Neural progenitor cell (in vitro differentiated cells): ENCODE results near the gene TMX2.
"Not testable (repeated sequence)": the region's sequence is repeated elsewhere in the genome, so short reads cannot be mapped to it uniquely, and the experiment has no call there.

Source experiments
- CTCF ChIP-seq: fragments of 200-600 bp; sonication (generic); IDR thresholded peaks from 2 replicates; pipeline ENCODE4 v1.5.1; 2017; ENCODE audit warnings: antibody characterized with exemption, mild to moderate bottlenecking
- EZH2 ChIP-seq: fragments of 200-600 bp; sonication (generic); IDR thresholded peaks from 2 replicates; pipeline ENCODE4 v1.6.1; 2017; ENCODE audit warnings: antibody characterized with exemption, mild to moderate bottlenecking, moderate library complexity

DNA sequence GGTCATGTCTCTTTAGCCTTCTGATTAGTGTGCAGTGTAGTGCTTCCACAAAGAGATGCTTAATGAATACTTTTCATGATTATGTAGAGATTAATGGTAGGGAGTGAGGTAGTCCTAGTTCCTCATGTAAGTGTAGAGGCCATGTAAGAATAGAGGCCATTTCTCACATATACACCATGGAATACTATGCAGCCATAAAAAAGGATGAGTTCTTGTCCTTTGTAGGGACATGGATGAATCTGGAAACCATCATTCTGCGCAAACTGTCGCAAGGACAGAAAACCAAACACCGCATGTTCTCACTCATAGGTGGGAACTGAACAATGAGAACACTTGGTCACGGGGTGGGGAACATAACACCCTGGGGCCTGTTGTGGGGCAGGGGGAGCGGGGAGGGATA, 21.9 kb upstream of the TMX2 start:
- not testable (repeated sequence) for TF ChIP-seq CTCF, EZH2
